GM18951 (cell line): ENCODE results near the gene PLEKHG4B.
"Not testable (repeated sequence)": the region's sequence is repeated elsewhere in the genome, so short reads cannot be mapped to it uniquely, and the experiment has no call there.

Experiments used
- POLR2A ChIP-seq: IDR thresholded peaks from 4 replicates; pipeline ENCODE4 v1.6.1; 2011; ENCODE audit warnings: mild to moderate bottlenecking; ENCODE audit not compliant: insufficient read length, insufficient read depth; ENCODE audit errors: extremely low read depth
- in situ Hi-C: fragments of 300-500 bp; cut with MboI; formaldehyde crosslinking; loops from one replicate; pipeline ENCODE4 v1.12.0; 2022; ENCODE audit warnings: low sequenced_read_pairs, mixed read lengths, inconsistent platforms; ENCODE audit not compliant: unreplicated experiment

PLEKHG4B gene

GRCh38 chr5:91556-92263, at the start of gene PLEKHG4B:
PLEKHG4B (plus strand) TSS chr5:92168; CDS start chr5:92232, 64 bp downstream.
- no peak for TF ChIP-seq POLR2A
- in situ Hi-C loops: no loop called here

GRCh38 chr5:42250-42649, 49.7 kb upstream of the PLEKHG4B start:
- TF ChIP-seq POLR2A: no peak
- in situ Hi-C loops: no loop called here

GRCh38 chr5:48192-48591, 43.8 kb upstream of the PLEKHG4B start:
- no peak for TF ChIP-seq POLR2A
- in situ Hi-C loops: no loop called here

- in situ Hi-C loops: not testable (repeated sequence)
Observed at GRCh38 chr5:49530-49929, 42.4 kb upstream of the PLEKHG4B start.

- in situ Hi-C loops: no loop called here
- TF ChIP-seq POLR2A: no peak
Observed at GRCh38 chr5:49953-50544, 41.9 kb upstream of the PLEKHG4B start.

- in situ Hi-C loops: no loop called here
- no peak for TF ChIP-seq POLR2A
Observed at GRCh38 chr5:50724-51499, 41.1 kb upstream of the PLEKHG4B start.

GRCh38 chr5:51500-51823, 40.5 kb upstream of the PLEKHG4B start:
- in situ Hi-C loops: no loop called here

GRCh38 chr5:53381-54174, 38.4 kb upstream of the PLEKHG4B start:
- TF ChIP-seq POLR2A: no peak
- in situ Hi-C loops: no loop called here

More at GRCh38 chr5:51500-51823, 40.5 kb upstream of the PLEKHG4B start:
- no peak for TF ChIP-seq POLR2A

- in situ Hi-C loops: no loop called here
- TF ChIP-seq POLR2A: no peak
Observed at GRCh38 chr5:54175-54730, 37.7 kb upstream of the PLEKHG4B start.

- in situ Hi-C loops: no loop called here
- no peak for TF ChIP-seq POLR2A
Observed at GRCh38 chr5:54876-55569, 36.9 kb upstream of the PLEKHG4B start.

- in situ Hi-C loops: no loop called here
Observed at GRCh38 chr5:56561-57290, 35.2 kb upstream of the PLEKHG4B start.

GRCh38 chr5:60250-60649, 31.7 kb upstream of the PLEKHG4B start:
- in situ Hi-C loops: not testable (repeated sequence)

More at GRCh38 chr5:56561-57290, 35.2 kb upstream of the PLEKHG4B start:
- TF ChIP-seq POLR2A: no peak
